SK-MEL-5 (cell line): Measurements from ENCODE around the gene TTLL10. TPM values are rescaled to one million over a fixed set of nuclear protein-coding genes. Genes with fewer than 3 reads are reported as not detected.

Source experiments
- DNase-seq: peaks from one replicate; pipeline ENCODE4 v3.0.0-alpha.2; 2016; ENCODE audit warnings: low read depth, low spot score
- in situ Hi-C: cut with HindIII; loops from 2 replicates; pipeline ENCODE4 v1.10.0; 2016; ENCODE audit warnings: low sequenced_read_pairs, high pct_unique_total_duplicates, low pct_unique_long_range_greater_than_20kb
- small RNA-seq, 2 experiments: library from RNA; depleted of rRNA; stranded (forward); fragments of <200 nt; gene quantifications; one replicate each; pipeline ENCODE3, GENCODE V24; 2014
- total RNA-seq: library from RNA; depleted of rRNA; stranded (reverse); fragments of >200 nt; shearing (Covaris generic); gene quantifications from 2 replicates; pipeline ENCODE4 v1.2.3, GENCODE V29; 2014; rRNA removed

The TTLL10 gene
- total RNA-seq, 1 experiment from 2014 or later, result not detected

- in situ Hi-C loops, result no loop called here
- no peak for DNase-seq
Measured at GRCh38 chr1:1243266-1243660, 69.6 kb downstream of the TTLL10 start.

GRCh38 chr1:1243807-1244191 is 70.1 kb downstream of the TTLL10 start:
- in situ Hi-C loops, result no loop called here

GRCh38 chr1:1244192-1244811 is 70.6 kb downstream of the TTLL10 start:
- in situ Hi-C loops, result no loop called here
- DNase-seq, result no peak

More at GRCh38 chr1:1243807-1244191, 70.1 kb downstream of the TTLL10 start:
- DNase-seq, result no peak

- DNase-seq, result no peak
- in situ Hi-C loops, result no loop called here
Measured at GRCh38 chr1:1245178-1245816, 71.6 kb downstream of the TTLL10 start.

- no peak for DNase-seq
- in situ Hi-C loops, result no loop called here
Measured at GRCh38 chr1:1245817-1246576, 72.3 kb downstream of the TTLL10 start.

- in situ Hi-C loops, result no loop called here
Measured at GRCh38 chr1:1246577-1247340, 73.1 kb downstream of the TTLL10 start, which contains the start of gene C1QTNF12. C1QTNF12 (minus strand) TSS chr1:1246722; CDS start chr1:1246690, 32 bp downstream.

GRCh38 chr1:1247341-1247913 is 73.7 kb downstream of the TTLL10 start:
- in situ Hi-C loops, result no loop called here
- DNase-seq, result no peak

More at GRCh38 chr1:1246577-1247340, 73.1 kb downstream of the TTLL10 start, which contains the start of gene C1QTNF12:
- DNase-seq, result no peak

Small RNA genes lying within 50 kb of the gene (small RNA-seq; reads per million reads assigned to genes)
- gene MIR200A (0 reads per million in 2 experiments), gene MIR200B (0 to 0.91 reads per million in 2 experiments), gene MIR429 (0 to 0.05 reads per million in 2 experiments)

Other genes with a start within 250 kb of the TTLL10 start
- not detected in 2 replicates for gene SAMD11, start 250.0 kb upstream of the TTLL10 start, total RNA-seq
- 117 and 123 TPM in 2 replicates for gene NOC2L, start 214.6 kb upstream of the TTLL10 start, total RNA-seq
- gene KLHL17, start 213.3 kb upstream of the TTLL10 start, total RNA-seq, result 5.3 and 6.3 TPM in 2 replicates
- 0.03 and 0.11 TPM in 2 replicates for gene PLEKHN1, start 207.4 kb upstream of the TTLL10 start, total RNA-seq
- gene PERM1, start 191.8 kb upstream of the TTLL10 start, total RNA-seq, result 0.85 and 1.3 TPM in 2 replicates
- gene HES4, start 173.8 kb upstream of the TTLL10 start, total RNA-seq, result 4.8 and 8.4 TPM in 2 replicates
- 3.1 and 6.2 TPM in 2 replicates for gene ISG15, start 160.4 kb upstream of the TTLL10 start, total RNA-seq
- gene AGRN, start 153.8 kb upstream of the TTLL10 start, total RNA-seq, result 21.3 and 23.0 TPM in 2 replicates
- gene RNF223, start 99.6 kb upstream of the TTLL10 start, total RNA-seq, result not detected in 2 replicates
- 9.4 and 10.0 TPM in 2 replicates for gene C1orf159, start 57.8 kb upstream of the TTLL10 start, total RNA-seq
- not detected in 2 replicates for gene TNFRSF18, start 32.7 kb downstream of the TTLL10 start, total RNA-seq
- gene TNFRSF4, start 40.3 kb downstream of the TTLL10 start, total RNA-seq, result not detected in 2 replicates
- gene SDF4, start 58.1 kb downstream of the TTLL10 start, total RNA-seq, result 94.2 and 97.3 TPM in 2 replicates
- gene B3GALT6, start 58.4 kb downstream of the TTLL10 start, total RNA-seq, result 25.9 and 29.0 TPM in 2 replicates
- gene C1QTNF12, start 72.8 kb downstream of the TTLL10 start, total RNA-seq, result not detected in 2 replicates
- gene UBE2J2, start 100.0 kb downstream of the TTLL10 start, total RNA-seq, result 37.8 and 41.9 TPM in 2 replicates
- gene SCNN1D, start 106.6 kb downstream of the TTLL10 start, total RNA-seq, result 0.71 and 1.3 TPM in 2 replicates
- 14.2 and 14.5 TPM in 2 replicates for gene ACAP3, start 134.1 kb downstream of the TTLL10 start, total RNA-seq
- gene PUSL1, start 134.7 kb downstream of the TTLL10 start, total RNA-seq, result 9.9 and 15.5 TPM in 2 replicates
- 60.1 and 63.5 TPM in 2 replicates for gene INTS11, start 150.8 kb downstream of the TTLL10 start, total RNA-seq
- gene CPTP, start 150.9 kb downstream of the TTLL10 start, total RNA-seq, result 19.6 and 22.2 TPM in 2 replicates
- not detected in 2 replicates for gene TAS1R3, start 157.4 kb downstream of the TTLL10 start, total RNA-seq
- 41.4 and 42.8 TPM in 2 replicates for gene DVL1, start 175.5 kb downstream of the TTLL10 start, total RNA-seq
- 0.08 TPM in 1 of 2 replicates, not detected in the other for gene MXRA8, start 184.7 kb downstream of the TTLL10 start, total RNA-seq
- 136 and 146 TPM in 2 replicates for gene AURKAIP1, start 201.3 kb downstream of the TTLL10 start, total RNA-seq
- 67.7 and 78.7 TPM in 2 replicates for gene CCNL2, start 225.5 kb downstream of the TTLL10 start, total RNA-seq
- 112 and 124 TPM in 2 replicates for gene MRPL20, start 233.4 kb downstream of the TTLL10 start, total RNA-seq
- gene ANKRD65, start 247.4 kb downstream of the TTLL10 start, total RNA-seq, result not detected in 2 replicates